Measurements from ENCODE around the gene EXD3.

DNA sequence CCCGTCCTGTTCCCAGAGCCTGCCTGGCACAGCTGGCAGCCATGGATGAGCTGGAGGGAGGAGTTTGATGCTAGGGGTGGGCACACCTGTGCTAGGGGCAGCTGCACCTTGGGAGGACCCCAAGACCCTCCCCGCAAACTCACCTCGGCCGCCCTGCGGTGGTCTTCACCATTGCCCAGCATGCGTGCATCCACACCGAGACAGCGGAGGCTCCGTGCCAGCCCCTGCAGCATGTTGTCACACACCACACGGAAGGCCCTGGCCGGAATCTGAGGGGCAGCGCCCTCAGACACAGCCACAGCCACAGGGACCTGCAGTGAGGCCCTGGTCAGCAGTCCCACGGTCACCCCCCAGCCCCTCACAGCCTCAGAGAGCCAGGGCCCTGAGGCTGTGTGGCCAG, 75.0 kb downstream of the EXD3 start:
- TF ChIP-seq CTCF (IDR thresholded peaks at IDR 0.05), result no peak
- no peak for TF ChIP-seq POLR2A (IDR thresholded peaks at IDR 0.05)
